ENCODE measurements around the gene PCDHB12.

DNA sequence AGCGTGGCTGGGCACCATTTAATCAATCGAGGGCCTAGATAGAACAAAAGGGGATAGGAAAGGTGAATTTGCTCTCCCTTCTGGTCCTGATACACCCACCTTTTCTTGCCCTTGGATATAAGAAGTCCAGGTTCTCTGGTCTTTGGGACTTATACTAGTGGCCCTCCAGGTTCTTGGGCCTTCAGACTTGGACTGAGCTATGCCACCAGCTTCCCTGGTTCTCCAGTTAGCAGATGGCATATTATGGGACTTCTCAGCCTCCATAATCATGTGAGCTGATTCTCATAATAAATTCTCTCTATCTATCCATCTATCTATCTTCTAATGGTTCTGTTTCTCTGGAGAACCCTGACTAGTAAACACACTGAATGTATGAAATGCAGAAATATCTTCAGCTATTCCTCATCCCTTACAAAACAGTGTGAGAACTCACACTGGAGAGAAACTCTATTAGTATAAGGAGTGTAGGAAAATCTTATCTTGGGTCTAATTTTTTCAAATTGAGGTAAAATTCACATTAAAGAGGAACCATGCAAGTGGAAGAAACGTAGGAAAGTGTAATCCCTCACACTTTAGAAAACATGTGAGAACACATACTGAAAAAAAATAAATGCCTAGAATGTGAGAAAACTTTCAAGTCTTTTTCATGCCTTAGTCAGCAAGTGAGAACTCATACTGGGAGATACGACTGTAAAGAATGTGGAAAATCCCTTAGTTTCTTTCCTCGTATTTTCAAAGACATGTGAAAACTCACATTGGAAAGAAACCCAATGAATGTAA is 52.1 kb downstream of the PCDHB12 start:
- TF ChIP-seq CTCF (IDR thresholded peaks at IDR 0.05; ENCODE audit: poor library complexity, severe bottlenecking) (no peak), POLR2AphosphoS5 (IDR thresholded peaks at IDR 0.05) (no peak), RAD21 (conservative IDR thresholded peaks at IDR 0.05) (no peak), EZH2 (IDR thresholded peaks at IDR 0.05; ENCODE audit: borderline replicate concordance, insufficient read depth, low read length, poor library complexity, severe bottlenecking) (no peak), MXI1 (conservative IDR thresholded peaks at IDR 0.05; ENCODE audit: poor library complexity, severe bottlenecking) (no peak), REST (IDR thresholded peaks at IDR 0.05; ENCODE audit: borderline replicate concordance) (no peak), TAF1 (IDR thresholded peaks at IDR 0.05; ENCODE audit: low read depth) (no peak)
